ENCODE measurements around the gene RAP1GDS1.
"Not testable (repeated sequence)": the region's sequence is repeated elsewhere in the genome, so short reads cannot be mapped to it uniquely, and the experiment has no call there.

Gene RAP1GDS1

GRCh38 chr4:98288671-98289070 is 27.5 kb downstream of the RAP1GDS1 start:
- not testable (repeated sequence) for DNase-seq (ENCODE audit: low spot score)

GRCh38 chr4:98289375-98289774 is 28.2 kb downstream of the RAP1GDS1 start:
- DNase-seq (ENCODE audit: low spot score) = no peak

DNA sequence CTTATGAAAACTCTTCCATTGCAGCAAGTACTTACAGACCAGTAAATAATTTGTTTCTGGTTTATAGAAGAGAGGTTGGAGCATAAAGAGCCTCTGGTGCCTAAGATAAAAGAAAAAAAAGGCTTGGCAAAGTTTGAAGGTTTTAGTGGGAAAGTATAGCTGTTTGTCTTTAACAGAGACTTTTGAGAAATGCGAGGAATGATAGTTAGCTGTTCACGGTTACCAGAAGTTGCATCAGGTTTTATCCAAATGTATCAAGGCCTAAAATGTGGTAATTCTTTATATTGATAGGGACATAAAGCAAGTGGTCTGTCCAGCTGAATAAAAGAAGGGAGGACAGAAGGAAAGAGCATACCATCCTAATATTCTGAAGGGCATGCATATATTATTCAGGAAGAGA is 29.3 kb downstream of the RAP1GDS1 start:
- no peak for DNase-seq (ENCODE audit: low spot score)

GRCh38 chr4:98293104-98293887 is 32.1 kb downstream of the RAP1GDS1 start:
- DNase-seq (ENCODE audit: low spot score) = no peak

DNA sequence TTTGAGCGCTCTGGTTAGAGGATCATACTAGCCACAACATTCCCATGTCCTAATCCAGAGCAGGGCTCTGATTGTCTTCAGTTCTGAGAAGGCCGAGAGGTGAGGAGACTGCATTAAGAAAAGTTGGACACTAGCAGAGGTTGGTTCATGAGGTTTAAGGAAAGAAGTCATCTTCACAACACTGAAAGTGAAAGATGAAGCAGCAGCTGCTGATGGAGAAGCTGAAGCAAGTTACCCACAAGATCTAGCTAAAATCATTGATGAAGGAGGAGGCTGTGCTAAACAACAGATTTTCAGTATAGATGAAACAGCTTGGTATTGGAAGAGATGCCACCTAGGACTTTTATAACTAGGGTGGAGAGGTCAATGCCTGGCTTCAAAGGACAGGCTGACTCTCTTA is 36.8 kb downstream of the RAP1GDS1 start:
- DNase-seq (ENCODE audit: low spot score) = no peak

DNA sequence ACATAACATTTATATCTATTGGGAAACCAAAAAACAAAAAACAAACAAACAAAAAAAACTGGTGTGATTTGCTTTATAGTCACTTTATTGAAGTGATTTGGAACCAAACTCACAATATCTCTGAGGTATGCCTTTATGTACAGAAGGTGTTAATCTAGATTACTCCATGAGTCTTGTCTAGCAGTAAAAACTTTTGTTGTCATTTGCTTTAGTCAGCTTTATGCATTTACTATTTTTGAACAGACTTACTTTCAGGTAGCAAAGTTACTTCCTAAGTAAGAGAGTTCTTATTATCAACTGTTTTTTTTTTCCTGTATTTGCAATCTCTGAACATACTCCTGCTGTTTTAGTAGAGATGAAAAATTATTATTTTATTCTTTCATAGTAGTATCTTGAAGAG is 39.5 kb downstream of the RAP1GDS1 start:
- DNase-seq (ENCODE audit: low spot score) = no peak

GRCh38 chr4:98305576-98305975 is 44.4 kb downstream of the RAP1GDS1 start:
- no peak for DNase-seq (ENCODE audit: low spot score)

DNA sequence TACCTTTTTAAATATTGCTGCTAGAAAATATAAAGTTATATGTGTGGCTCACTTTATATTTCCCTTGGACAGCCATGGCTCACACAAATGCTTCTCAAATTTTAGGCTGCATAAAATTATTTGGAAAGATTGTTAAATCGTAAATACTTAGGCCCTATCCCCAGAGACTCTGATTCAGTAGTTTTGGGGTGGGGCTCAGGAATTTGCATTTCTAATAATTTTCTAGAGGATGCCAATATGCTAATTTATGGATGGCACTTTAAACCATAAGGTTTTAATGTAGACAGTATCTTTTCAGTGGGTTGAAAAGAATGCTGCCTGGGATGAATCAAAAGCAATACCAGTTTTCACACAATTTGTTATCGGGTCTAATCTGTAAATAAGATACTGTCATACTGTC is 49.7 kb downstream of the RAP1GDS1 start:
- DNase-seq (ENCODE audit: low spot score) = no peak

DNA sequence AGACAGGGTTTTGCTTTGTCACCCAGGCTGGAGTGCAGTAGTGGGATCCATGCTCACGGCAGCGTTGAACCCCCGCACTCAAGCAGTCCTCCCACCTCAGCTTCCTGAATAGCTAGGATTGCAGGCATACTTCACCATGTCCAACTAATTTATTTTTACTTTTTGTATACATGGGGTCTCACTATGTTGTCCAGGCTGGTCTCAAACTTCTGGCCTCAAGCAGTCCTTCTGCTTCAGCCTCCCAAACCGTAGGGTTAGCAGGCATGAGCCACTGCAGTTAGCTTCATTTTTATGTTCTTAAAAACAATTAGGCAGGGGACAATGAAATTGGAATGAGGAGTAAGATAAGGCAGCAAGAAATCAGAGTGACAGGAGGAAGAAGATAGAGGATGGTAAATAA is 50.5 kb downstream of the RAP1GDS1 start:
- DNase-seq (ENCODE audit: low spot score) = no peak

DNA sequence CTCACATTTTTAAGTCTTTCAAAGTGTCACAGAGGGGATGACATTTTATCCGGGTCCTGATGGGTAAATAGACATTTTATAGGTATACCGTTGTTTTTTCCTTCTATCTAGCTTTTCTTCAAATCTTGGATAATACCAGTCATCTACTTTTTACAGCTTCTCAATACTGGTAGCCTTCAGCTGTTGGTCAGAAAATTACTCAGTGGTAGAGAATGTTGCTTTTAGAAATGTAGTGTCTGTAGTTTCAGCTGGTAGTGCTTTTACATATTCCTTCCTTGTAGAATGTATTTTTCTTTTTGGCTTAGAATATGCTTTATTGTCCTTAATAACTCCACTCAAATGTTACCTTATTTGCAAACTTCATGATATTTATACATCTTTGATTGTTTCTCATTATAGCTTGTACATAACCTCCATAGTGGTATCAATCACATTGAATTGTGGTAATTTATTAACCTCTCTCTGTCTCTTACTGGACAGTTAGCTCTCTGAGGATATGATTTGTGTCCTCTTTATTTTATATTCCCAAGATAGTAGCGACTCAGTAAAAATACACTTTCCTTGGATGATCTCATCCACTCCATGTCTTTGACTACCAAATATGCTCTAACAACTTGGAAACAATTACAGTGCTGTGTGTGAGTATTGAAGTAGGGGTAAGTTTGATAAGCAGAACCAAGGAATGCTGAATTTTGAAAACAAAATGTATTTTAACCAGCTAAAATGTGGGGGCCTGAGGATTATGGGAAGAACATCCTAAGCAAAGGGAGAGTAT is 53.8 kb downstream of the RAP1GDS1 start:
- no peak for DNase-seq (ENCODE audit: low spot score)

GRCh38 chr4:98318521-98318920 is 57.3 kb downstream of the RAP1GDS1 start:
- DNase-seq (ENCODE audit: low spot score) = no peak

- DNase-seq (ENCODE audit: low spot score) = no peak
Measured at GRCh38 chr4:98319021-98319420, 57.8 kb downstream of the RAP1GDS1 start.

- DNase-seq (ENCODE audit: low spot score) = no peak
Measured at GRCh38 chr4:98326168-98326567, 65.0 kb downstream of the RAP1GDS1 start.

DNA sequence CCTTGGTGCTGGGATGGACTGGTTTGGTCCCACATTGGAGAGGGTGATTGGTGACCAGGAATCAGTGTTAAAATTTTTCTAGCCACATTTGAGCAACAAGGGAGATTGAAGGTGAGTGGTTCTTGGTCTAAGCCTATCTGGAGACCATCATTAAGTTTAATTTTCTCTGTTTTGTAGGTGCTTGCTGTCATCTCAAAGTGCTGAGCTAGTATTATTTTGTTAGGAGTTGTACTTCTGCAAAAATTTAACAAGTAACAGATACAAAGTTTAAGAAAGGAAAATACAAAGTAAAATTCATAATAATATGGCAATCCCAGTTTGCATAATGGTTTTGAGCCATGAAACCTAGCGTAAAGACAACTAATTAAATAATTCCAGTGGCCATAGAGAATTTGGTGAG is 66.5 kb downstream of the RAP1GDS1 start:
- DNase-seq (ENCODE audit: low spot score) = no peak

DNA sequence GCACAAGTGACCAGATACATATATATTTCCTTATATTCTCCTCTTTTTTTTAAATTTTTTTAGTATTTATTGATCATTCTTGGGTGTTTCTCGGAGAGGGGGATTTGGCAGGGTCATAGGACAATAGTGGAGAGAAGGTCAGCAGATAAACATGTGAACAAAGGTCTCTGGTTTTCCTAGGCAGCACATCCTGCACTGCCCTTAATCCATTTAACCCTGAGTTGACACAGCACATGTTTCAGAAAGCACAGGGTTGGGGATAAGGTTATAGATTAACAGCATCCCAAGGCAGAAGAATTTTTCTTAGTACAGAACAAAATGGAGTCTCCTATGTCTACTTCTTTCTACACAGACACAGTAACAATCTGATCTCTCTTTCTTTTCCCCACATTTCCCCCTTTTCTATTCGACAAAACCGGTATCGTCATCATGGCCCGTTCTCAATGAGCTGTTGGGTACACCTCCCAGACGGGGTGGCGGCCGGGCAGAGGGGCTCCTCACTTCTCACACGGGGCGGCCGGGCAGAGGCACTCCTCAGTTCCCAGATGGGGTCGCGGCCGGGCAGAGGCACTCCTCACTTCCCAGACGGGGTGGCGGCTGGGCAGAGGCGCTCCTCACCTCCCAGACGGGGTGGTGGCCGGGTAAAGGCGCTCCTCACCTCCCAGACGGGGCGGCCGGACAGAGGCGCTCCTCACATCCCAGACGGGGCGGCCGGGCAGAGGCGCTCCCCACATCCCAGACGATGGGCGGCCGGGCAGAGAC is 68.9 kb downstream of the RAP1GDS1 start:
- not testable (repeated sequence) for DNase-seq (ENCODE audit: low spot score)

GRCh38 chr4:98332017-98332416 is 70.8 kb downstream of the RAP1GDS1 start:
- DNase-seq (ENCODE audit: low spot score) = no peak

GRCh38 chr4:98334461-98334860 is 73.3 kb downstream of the RAP1GDS1 start:
- DNase-seq (ENCODE audit: low spot score) = no peak

DNA sequence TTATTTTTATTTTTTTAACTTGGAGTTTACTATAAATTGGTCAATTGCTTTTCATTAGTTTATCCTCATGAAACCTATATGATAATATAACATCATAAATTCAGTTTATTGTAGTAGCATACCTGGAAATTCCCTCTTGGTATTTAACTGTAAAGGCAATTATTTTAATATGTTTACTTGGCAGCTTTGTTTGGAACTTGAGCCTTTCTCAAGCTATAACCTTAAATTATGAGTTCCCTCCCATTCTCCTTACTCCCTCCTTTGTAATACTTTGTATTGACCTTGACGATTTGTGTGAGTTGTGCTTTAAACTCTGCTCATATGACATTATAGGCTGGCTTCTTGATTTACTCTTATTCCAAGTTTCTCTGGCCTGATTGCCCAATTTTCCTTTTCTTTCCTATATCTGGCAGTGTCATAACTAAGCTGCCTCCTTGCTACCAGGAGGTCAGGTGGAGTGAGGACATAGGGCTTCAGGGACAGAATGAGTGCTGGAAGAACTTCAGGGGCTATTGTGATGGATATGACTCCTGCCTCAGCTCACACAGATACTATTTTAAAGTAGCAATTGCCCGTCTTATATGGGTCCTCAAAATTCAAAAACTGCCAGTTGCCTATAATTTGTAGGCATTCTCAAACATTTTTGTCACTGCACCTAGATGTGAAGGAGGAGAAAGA is 77.7 kb downstream of the RAP1GDS1 start:
- no peak for DNase-seq (ENCODE audit: low spot score)

DNA sequence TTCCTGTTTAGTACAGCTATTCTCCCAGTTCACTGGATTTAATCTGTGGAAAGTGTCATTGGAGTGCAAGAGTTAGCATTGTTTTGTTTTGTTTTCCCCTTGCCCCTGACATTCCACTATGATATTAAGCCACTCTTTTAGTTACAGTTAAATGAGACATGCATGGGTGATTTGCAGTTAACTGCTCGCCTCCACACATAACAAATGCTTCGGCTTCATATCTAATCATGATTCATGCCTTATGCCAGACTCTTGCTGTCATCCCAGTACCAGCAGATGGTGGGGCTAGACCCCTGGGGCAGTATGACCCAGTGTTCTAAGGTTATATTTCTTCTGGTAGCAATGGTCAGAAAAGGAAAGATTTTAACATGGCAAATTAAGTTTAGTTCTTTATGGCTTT is 80.1 kb downstream of the RAP1GDS1 start:
- no peak for DNase-seq (ENCODE audit: low spot score)

DNA sequence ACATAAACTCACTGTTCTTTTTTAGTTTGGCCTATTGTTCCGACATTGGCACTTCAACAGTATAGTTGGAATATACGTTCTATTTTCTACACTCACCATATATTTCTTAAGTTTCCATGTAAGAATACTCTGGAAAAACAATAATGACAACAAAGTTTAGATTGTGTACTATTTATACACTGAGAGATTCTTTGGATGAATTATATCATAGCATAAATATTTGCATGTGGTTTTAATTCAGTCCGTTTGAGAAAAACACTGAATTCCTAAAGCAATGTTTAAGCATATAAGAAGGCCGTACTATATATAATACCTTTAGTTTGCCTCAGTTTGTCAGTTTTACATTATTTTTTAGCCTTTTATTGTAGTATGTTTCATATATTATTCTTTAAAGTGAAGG is 82.4 kb downstream of the RAP1GDS1 start:
- no peak for DNase-seq (ENCODE audit: low spot score)

DNA sequence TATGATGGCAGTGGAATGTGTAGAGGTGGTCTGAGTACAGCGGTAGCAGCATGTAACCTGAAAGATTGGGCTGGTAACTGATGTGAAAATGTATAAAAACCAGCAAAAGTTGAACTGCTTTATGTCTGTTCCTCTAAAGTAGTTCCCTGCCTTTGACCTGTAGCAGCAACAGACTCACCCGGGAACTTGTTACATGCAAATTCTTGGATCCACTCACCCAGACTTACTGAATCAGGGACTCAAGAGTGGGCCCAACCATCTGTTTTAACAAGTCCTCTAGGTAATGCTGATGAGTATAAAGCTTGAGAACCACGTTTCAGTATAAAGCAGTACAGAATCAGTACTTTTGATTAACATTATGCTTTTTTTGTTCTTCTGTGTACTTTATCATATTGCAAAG is 84.7 kb downstream of the RAP1GDS1 start:
- no peak for DNase-seq (ENCODE audit: low spot score)

DNA sequence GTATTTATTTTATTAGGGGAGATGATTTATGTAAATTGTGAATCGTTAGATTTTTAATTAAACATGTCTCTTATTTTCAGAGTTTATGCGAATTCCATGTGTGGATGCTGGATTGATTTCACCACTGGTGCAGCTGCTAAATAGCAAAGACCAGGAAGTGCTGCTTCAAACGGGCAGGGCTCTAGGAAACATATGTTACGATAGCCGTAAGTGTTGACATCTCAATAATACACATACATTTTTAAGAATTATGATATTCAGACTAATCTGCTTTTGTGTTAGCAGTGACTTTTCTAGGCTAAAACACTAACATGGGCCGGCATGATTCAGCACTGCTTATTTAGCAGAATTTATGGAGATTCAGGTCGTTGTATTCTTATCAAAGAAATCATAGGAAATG is 91.2 kb downstream of the RAP1GDS1 start:
- no peak for DNase-seq (ENCODE audit: low spot score)

All from germinal center (tissue), 1 donor.